GM19468 (cell line): ENCODE results near the gene AK6.
"Not testable (repeated sequence)": the region's sequence is repeated elsewhere in the genome, so short reads cannot be mapped to it uniquely, and the experiment has no call there.

Experiments
- ATAC-seq: cut with Tn5 transposase; IDR thresholded peaks from one replicate; pipeline ENCODE4 v1.9.1; 2021; ENCODE audit warnings: mild to moderate bottlenecking, moderate library complexity, moderate number of reproducible peaks; ENCODE audit not compliant: unreplicated experiment; ENCODE audit errors: extremely low read depth

AK6 gene

GRCh38 chr5:69341520-69342161 is 27.7 kb downstream of the AK6 start:
- no peak for ATAC-seq

DNA sequence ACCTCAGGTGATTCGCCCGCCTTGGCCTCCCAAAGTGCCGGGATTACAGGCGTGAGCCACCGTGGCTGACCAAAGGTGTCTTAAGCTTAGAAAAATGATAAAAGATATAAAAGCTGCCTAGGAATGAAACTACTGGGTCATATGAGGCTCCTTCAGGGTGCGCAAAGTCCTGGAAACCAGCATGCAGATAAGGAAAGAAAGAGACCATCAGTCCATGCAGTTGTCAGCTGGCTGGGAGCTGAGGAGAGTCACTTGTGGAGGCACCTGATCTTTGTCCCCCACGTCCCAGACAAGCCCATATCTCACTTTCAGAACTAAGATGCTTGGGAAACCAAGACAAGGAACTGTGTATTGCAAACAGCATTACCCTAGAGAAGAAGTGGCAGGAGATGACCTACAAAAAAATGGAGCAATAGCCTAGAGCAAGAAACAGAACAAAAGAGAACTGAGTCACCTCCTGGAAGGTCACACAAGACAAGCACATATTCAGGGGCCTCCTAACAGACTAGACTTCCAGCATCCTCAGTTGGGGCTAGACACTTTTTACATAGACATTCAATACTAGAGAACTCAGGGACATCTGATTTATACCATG is 33.9 kb downstream of the AK6 start:
- ATAC-seq: no peak

DNA sequence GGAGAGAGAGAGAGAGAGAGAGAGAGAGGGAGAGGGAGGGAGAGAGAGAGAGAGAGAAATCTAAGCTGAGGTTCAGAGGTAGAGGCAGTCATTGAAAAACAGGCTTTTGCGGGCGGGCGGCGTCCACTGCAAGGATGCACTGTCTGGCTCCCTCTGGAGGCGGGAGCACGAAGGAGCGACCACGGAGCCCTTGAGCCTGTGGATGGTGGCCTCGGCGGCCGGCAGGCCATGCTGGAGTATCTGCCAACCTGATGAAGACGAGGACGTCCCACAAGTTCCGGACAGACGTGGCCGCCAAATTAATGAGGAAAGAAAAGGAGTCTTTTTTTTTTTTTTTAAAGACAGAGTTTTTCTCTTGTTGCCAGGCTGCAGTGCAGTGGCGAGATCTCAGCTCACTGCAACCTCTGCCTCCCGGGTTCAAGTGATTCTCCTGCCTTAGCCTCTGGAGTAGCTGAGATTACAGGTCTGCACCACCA is 34.5 kb downstream of the AK6 start:
- no peak for ATAC-seq

- ATAC-seq: not testable (repeated sequence)
These were observed 35.5 kb downstream of the AK6 start for GRCh38 chr5:69333668-69334315.

DNA sequence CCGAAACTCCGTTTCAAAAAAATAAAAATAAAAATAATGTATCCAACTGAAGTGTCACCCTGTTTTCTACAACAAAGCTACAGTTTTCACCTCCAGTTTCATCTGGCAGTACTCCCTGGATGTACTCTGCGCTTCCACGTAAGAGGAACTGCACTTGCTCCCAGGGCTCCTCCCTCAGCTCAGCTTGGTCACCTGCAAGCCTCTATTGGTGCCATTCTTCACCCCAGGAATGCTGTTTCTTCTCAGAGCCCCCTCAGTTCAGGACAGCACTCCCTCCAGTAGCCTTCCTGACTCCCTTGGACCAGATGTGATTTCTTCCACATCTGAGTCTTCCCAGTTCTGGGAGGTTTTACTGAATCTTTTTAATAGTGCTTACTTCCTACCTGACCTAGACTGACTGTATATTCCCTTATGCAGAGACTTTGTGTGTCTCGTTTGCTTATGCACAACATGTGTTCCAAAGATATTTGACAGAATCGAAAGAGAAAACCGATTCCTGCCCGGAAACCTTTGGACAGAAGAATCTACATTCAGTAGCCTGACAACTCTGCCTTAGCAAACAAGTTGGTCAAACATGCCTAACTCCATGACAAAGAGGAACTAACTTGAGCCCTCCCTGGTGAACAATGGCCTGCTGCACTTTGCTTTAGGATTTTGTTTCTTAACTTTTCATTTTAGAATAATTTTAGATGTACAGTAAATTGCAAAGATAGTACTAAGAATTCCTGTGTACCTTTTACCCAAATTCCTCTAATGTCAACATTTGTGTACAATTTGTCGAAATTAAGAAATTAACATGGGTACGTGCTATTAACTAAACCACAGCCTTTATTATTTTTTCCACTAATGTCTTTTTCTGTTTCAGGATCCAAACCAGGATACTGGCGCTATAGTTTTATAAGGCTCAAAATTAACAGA is 37.5 kb downstream of the AK6 start:
- no peak for ATAC-seq

DNA sequence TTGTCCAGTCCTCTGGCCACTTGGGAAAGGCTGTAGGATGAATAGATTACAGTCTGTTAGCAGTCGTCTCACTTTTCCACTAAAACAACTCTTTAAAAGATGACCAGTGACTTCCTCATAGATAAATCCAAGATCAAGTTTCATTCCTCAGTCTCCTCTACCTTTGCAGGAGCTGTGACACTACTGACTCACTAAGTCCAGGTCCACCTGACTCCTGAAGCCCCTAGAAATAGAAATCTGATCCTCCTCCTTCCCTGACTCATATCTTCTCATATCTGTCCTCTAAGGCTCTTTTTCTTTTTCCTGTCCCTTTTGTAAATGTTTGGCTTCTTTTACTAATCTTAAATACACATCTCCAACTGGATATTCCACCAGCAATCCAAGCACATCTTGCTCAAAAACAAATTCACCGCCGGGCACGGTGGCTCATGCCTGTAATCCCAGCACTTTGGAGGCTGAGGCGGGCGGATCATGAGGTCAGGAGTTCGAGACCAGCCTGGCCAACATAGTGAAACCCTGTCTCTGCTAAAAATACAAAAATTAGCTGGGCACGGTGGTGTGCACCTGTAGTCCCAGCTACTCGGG is 39.3 kb downstream of the AK6 start:
- ATAC-seq: no peak

DNA sequence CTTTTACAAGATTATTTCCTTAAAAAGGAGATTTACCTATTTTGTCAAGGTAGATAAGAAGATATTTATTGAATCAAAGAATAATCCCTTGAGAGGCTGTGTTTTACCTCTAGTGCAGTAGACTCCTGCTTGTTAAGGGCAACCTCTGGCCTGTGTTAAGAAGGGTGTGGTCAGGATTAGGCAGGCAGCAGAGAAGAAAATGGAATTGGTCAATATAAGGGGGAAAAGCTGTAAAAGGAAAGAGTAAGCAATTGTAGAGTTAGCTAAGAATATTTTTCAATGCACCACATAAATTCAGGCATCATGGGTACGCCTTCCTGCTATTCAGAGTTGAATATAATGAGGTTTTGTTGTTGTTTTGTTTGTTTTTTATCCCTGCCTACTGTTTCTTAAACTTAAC is 43.0 kb downstream of the AK6 start:
- no peak for ATAC-seq

- no peak for ATAC-seq
These were observed 51.9 kb downstream of the AK6 start for GRCh38 chr5:69317391-69317790.

DNA sequence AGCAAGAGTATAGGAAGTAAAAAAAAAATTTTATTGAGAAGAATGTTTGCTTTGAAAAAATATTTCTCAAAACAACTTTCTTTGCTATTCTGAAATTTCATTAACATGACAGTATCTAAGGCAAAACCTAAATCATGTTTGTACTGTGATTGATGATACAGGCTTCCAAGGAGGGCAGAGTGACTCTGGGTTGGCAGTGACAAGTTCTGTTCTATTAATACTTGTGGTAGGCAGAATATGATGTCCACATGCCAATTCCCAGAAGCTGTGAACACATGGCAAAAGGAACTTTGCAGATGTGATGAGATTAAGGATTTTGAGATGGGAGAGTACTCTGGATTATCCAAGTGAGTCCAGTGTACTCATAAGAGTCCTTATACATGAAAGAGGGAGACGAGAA is 53.3 kb downstream of the AK6 start:
- no peak for ATAC-seq

DNA sequence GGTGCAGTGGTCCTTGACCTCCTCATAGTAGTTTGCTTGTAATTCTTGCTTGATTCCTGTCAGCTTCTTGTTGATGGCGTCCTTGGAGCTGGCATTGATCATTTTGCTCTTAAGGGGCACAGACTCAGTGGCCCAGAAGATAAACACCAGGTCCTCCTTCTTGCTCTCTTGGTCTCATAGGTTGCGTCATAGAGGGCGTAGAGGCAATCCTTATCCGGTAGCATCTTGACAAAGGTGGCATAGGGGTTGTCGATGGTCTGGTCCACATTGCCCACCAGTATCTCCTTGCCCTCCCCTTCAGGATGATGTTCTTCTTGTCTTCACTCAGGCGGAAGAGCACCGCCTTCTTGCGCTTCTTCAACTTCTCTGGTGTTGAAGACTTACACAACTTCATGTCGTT is 55.9 kb downstream of the AK6 start:
- ATAC-seq: no peak

GRCh38 chr5:69312459-69313160 is 56.7 kb downstream of the AK6 start:
- no peak for ATAC-seq

GRCh38 chr5:69309380-69309779 is 59.9 kb downstream of the AK6 start:
- no peak for ATAC-seq

GRCh38 chr5:69308046-69308553 is 61.2 kb downstream of the AK6 start:
- ATAC-seq: no peak

GRCh38 chr5:69305512-69305911 is 63.8 kb downstream of the AK6 start:
- ATAC-seq: no peak
